ENCODE measurements around the gene YIPF3. TPM values are rescaled to one million over a fixed set of nuclear protein-coding genes. Genes with fewer than 3 reads are reported as not detected.

The YIPF3 gene
- total RNA-seq, 2 donors from 2014 or later, result 162 to 180 TPM

DNA sequence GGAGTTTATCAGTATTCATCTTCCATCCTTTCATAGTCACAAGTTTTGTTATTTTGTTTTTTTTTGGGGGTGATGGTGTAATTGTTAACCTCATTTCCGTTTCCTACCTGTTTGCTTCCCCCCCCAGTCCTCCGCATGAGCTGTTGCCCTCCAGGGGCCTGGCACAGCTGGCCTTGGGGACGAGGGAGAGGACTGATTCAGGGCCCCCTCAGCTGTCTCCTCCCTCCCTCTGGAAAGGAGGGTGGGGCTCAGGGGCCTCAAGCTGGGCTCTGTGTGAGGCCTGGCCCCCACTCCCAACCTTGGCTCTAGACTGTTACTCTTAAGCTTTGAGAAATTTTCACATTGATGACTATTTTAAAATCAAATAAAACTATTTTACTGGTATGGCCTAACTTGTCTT, 10.6 kb downstream of the YIPF3 start:
- TF ChIP-seq, protein P1, sequence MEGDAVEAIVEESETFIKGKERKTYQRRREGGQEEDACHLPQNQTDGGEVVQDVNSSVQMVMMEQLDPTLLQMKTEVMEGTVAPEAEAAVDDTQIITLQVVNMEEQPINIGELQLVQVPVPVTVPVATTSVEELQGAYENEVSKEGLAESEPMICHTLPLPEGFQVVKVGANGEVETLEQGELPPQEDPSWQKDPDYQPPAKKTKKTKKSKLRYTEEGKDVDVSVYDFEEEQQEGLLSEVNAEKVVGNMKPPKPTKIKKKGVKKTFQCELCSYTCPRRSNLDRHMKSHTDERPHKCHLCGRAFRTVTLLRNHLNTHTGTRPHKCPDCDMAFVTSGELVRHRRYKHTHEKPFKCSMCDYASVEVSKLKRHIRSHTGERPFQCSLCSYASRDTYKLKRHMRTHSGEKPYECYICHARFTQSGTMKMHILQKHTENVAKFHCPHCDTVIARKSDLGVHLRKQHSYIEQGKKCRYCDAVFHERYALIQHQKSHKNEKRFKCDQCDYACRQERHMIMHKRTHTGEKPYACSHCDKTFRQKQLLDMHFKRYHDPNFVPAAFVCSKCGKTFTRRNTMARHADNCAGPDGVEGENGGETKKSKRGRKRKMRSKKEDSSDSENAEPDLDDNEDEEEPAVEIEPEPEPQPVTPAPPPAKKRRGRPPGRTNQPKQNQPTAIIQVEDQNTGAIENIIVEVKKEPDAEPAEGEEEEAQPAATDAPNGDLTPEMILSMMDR (IDR thresholded peaks at IDR 0.05), result no peak
- TF ChIP-seq POLR2AphosphoS5 (IDR thresholded peaks at IDR 0.05), result no peak
- no peak for TF ChIP-seq POLR2A (IDR thresholded peaks at IDR 0.05)
- DNase-seq (ENCODE audit: low spot score), result no peak
- peaks cover 4% of the 10 kb centered on the region for H3K4me1 ChIP-seq (replicated peaks)
- WGBS, result 76% methylated on average over 3 of the region's 3 CpGs
- intact Hi-C loops (cut with DNase I), result loop anchor here (2.0 to 5.0 kb wide), 2 partner anchors 51 to 119 kb away; partner anchors contain the start of gene DLK2
- H3K27me3 ChIP-seq (replicated peaks; ENCODE audit: insufficient read depth), result no peaks in the 10 kb centered on the region
- H3K4me3 ChIP-seq, result no peak overlapping the region
- H3K36me3 ChIP-seq, result peaks cover 0 to 23% of the 10 kb centered on the region in 2 donors
- no peaks in the 10 kb centered on the region for H3K9me3 ChIP-seq
- no peak overlapping the region for H3K27ac ChIP-seq

DNA sequence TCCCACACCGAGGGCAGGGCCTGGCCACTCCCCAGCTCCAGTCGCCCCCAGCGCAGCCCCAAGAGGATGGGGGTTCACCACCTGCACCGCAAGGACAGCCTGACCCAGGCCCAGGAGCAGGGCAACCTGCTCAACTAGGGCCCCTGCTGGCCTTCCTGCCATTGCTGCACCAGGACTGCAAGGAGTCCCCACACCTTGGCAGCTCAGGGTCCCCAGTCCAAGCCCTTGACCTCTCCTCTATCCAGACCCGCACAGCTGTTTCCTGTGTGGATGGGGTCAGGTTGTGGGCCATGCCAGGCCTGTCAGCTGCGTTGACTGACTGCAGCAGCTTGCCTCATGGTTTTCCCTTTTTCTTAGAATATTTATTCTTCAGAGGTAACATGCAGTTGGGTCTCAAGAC, 11.0 kb downstream of the YIPF3 start:
- intact Hi-C loops (cut with DNase I), result loop anchor here (2.0 to 5.0 kb wide), 2 partner anchors 51 to 118 kb away; partner anchors contain the start of gene DLK2
- no peaks in the 10 kb centered on the region for H3K9me3 ChIP-seq
- H3K4me3 ChIP-seq, result no peak overlapping the region
- no peak for TF ChIP-seq POLR2A (IDR thresholded peaks at IDR 0.05)
- no peak for TF ChIP-seq POLR2AphosphoS5 (IDR thresholded peaks at IDR 0.05)
- TF ChIP-seq, protein P1 (IDR thresholded peaks at IDR 0.05), result no peak
- no peak overlapping the region for H3K27ac ChIP-seq
- peaks cover 0 to 23% of the 10 kb centered on the region in 2 donors for H3K36me3 ChIP-seq
- no peaks in the 10 kb centered on the region for H3K27me3 ChIP-seq (replicated peaks; ENCODE audit: insufficient read depth)
- WGBS, result 76% methylated on average over 6 of the region's 6 CpGs
- peaks cover 4% of the 10 kb centered on the region for H3K4me1 ChIP-seq (replicated peaks)
- DNase-seq (ENCODE audit: low spot score), result no peak

DNA sequence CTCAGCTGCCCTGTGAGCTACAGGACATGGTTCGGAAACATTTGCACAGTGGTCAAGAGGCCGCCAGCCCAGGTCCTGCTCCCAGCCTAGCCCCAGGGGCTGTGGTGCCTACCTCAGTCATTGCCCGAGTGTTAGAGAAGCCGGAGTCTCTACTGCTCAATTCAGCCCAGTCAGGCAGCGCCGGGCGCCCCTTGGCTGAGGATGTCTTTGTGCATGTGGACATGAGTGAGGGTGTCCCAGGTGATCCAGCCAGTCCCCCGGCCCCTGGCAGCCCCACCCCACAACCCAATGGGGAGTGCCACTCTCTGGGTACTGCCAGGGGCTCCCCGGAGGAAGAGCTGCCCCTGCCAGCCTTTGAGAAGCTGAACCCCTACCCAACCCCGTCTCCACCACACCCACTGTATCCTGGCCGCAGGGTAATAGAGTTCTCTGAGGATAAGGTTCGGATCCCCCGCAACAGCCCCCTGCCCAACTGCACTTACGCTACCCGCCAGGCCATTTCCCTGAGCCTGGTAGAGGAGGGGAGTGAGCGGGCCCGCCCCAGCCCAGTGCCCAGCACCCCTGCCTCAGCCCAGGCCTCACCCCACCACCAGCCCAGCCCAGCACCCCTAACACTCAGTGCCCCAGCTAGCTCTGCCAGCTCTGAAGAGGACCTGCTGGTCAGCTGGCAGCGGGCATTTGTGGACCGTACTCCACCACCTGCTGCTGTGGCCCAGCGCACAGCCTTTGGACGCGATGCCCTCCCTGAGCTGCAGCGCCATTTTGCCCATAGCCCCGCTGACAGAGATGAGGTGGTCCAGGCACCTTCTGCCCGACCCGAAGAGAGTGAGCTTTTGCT, 11.8 kb downstream of the YIPF3 start:
- Histone ChIP-seq H3K27ac (no peak overlapping the region), H3K9me3 (no peaks in the 10 kb centered on the region), H3K27me3 (replicated peaks; ENCODE audit: insufficient read depth) (no peaks in the 10 kb centered on the region), H3K4me1 (replicated peaks) (peaks cover 4% of the 10 kb centered on the region), H3K4me3 (no peak overlapping the region), H3K36me3 (peaks cover 0 to 23% of the 10 kb centered on the region in 2 donors)
- DNase-seq (ENCODE audit: low spot score), result no peak
- 90% methylated on average over 26 of the region's 26 CpGs for WGBS
- TF ChIP-seq, protein P1 (IDR thresholded peaks at IDR 0.05), result no peak
- no peak for TF ChIP-seq POLR2AphosphoS5 (IDR thresholded peaks at IDR 0.05)
- no peak for TF ChIP-seq POLR2A (IDR thresholded peaks at IDR 0.05)
- intact Hi-C loops (cut with DNase I), result loop anchor here (5.0 kb wide), 1 partner anchor 118 kb away; no protein-coding TSS in a partner anchor

DNA sequence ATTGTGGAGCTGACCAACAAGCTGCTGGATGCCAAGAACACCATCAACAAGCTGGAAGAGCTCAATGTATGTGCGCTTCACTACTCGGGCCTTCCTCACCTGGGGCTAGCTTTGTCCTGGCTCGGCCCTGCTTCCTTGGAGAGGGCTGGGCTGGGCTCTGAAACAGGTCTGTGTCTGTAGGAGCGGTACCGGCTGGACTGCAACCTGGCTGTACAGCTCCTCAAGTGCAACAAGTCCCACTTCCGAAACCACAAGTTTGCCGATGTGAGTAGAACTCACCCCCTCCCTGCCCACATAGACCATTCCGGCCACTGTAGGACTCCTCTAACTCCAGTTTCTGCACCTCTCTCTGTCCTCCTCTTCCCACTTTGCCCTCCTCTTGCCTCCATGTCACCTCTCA, 13.3 kb downstream of the YIPF3 start:
- DNase-seq (ENCODE audit: low spot score), result no peak
- intact Hi-C loops (cut with DNase I), result no loop called here
- Histone ChIP-seq H3K4me1 (replicated peaks) (peaks cover 8% of the 10 kb centered on the region), H3K27ac (no peak overlapping the region), H3K9me3 (no peaks in the 10 kb centered on the region), H3K36me3 (peaks cover 0 to 23% of the 10 kb centered on the region in 2 donors), H3K27me3 (replicated peaks; ENCODE audit: insufficient read depth) (no peaks in the 10 kb centered on the region), H3K4me3 (no peak overlapping the region)
- 83% methylated on average over 8 of the region's 8 CpGs for WGBS
- TF ChIP-seq POLR2A (IDR thresholded peaks at IDR 0.05) (no peak), POLR2AphosphoS5 (IDR thresholded peaks at IDR 0.05) (no peak)
- TF ChIP-seq, protein P1 (IDR thresholded peaks at IDR 0.05), result no peak

Measured in prostate gland (tissue), 2 donors.